Right lobe of liver (tissue), 6 donors: ENCODE measurements around the gene TH. TPM values are rescaled to one million over a fixed set of nuclear protein-coding genes. Genes with fewer than 3 reads are reported as not detected.
A peak's percentile ranks its signal among the peaks of the same experiment; 100 is the strongest.

Experiments used
- ATAC-seq, 4 donors: fragments of 200-7000 bp; cut with Tn5 transposase; one replicate each; pipeline ENCODE4 v1.9.1; 2020; ENCODE audit warnings: mild to moderate bottlenecking in 4 of 4, moderate library complexity in 4 of 4
- DNase-seq, 3 donors: peaks; one replicate each; pipeline ENCODE4 v3.0.0-alpha.2; 2020
- H3K27ac ChIP-seq, 3 donors: fragments of 200-600 bp; one replicate each; pipeline ENCODE4 v1.8.0; 2022
- H3K27me3 ChIP-seq, 2 donors: fragments of 200-600 bp; one replicate each; pipeline ENCODE4 v1.8.0; 2022
- H3K36me3 ChIP-seq, 4 donors: fragments of 200-600 bp; sonication (generic) in 1 of 4; one replicate each; pipeline versions ENCODE4 v1.5.1 to v1.8.0; 2017 to 2022; ENCODE audit warnings: control low read depth in 1 of 4
- H3K4me1 ChIP-seq, 4 donors: fragments of 200-600 bp; sonication (generic) in 1 of 4; one replicate each; pipeline versions ENCODE4 v1.5.1 to v1.8.0; 2017 to 2022; ENCODE audit warnings: control low read depth in 1 of 4
- H3K4me3 ChIP-seq, 3 donors: fragments of 200-600 bp; one replicate each; pipeline ENCODE4 v1.8.0; 2022
- H3K9me3 ChIP-seq, 4 donors: fragments of 200-600 bp; sonication (generic) in 1 of 4; one replicate each; pipeline versions ENCODE4 v1.5.1 to v1.8.0; 2017 to 2022; ENCODE audit warnings: control low read depth in 1 of 4
- POLR2A ChIP-seq: fragments of 450-650 bp; IDR thresholded peaks from one replicate; pipeline ENCODE4 v1.6.1; 2017; ENCODE audit warnings: antibody characterized with exemption, mild to moderate bottlenecking
- WGBS: methylation state at CpG from one replicate; pipeline ENCODE4 v1.1.6; 2018; ENCODE audit warnings: low coverage, low lambda C conversion rate; ENCODE audit not compliant: insufficient coverage; ENCODE audit errors: missing lambda C conversion rate; 5-methylcytosine and 5-hydroxymethylcytosine counted together
- intact Hi-C, 2 donors: fragments of 100-400 bp; cut with DNase I; formaldehyde crosslinking; loops; one replicate each; pipeline versions ENCODE4 v1.11.2 to v1.14.1; 2022
- total RNA-seq, 6 experiments: library from RNA; depleted of rRNA in 2 of 6; stranded (reverse); fragments of >200 nt in 2 of 6; fragmentation: NEBNext Ultra II Directional in 3 of 6; extraction: Animal tissue kit (Norgen Biotek cat#: 25700) in 3 of 6; gene quantifications; one replicate each; pipeline versions ENCODE4 v1.1.0 to v1.2.4, GENCODE V29; 2016 to 2023
- TF ChIP-seq, protein P1 (sequence below), 4 donors: fragments of 200-600 bp in 3 of 4; fragments of 450-650 bp in 1 of 4; IDR thresholded peaks; one replicate each; pipeline versions ENCODE4 v1.5.1 to v1.8.0; 2016 to 2022; ENCODE audit warnings: antibody characterized with exemption in 4 of 4, mild to moderate bottlenecking in 2 of 4
- donor health status: DM: no; HTN: yes; CAD: no.
- donor health status: DM: no; HTN: no; CAD: no.
- donor health status: DM: no; HTN: no; CAD: no.
- donor health status: DM: no; HTN: yes; CAD: no.
- donor health status: DM: no; HTN: yes; CAD: no.

TH gene
- total RNA-seq, 6 experiments from 2014 or later: 0.51 to 0.64 TPM; not detected in 4

GRCh38 chr11:2158966-2159365 lies 12.6 kb downstream of the TH start:
- Histone ChIP-seq H3K27me3 (no peaks in the 10 kb centered on the region), H3K4me1 (peaks cover 0 to 31% (median 11%) of the 10 kb centered on the region in 4 donors), H3K4me3 (peak overlapping the region; percentile 68 to 94 (median 74)), H3K27ac (peak overlapping the region in 2 of 3 donors; percentile 79 to 90), H3K9me3 (no peaks in the 10 kb centered on the region), H3K36me3 (no peaks in the 10 kb centered on the region)
- no CpG with 5 or more reads among the region's 10 CpGs for WGBS
- ATAC-seq (peak; percentile 0 to 7 (median 3)), DNase-seq (no peak)
- TF ChIP-seq, protein P1, sequence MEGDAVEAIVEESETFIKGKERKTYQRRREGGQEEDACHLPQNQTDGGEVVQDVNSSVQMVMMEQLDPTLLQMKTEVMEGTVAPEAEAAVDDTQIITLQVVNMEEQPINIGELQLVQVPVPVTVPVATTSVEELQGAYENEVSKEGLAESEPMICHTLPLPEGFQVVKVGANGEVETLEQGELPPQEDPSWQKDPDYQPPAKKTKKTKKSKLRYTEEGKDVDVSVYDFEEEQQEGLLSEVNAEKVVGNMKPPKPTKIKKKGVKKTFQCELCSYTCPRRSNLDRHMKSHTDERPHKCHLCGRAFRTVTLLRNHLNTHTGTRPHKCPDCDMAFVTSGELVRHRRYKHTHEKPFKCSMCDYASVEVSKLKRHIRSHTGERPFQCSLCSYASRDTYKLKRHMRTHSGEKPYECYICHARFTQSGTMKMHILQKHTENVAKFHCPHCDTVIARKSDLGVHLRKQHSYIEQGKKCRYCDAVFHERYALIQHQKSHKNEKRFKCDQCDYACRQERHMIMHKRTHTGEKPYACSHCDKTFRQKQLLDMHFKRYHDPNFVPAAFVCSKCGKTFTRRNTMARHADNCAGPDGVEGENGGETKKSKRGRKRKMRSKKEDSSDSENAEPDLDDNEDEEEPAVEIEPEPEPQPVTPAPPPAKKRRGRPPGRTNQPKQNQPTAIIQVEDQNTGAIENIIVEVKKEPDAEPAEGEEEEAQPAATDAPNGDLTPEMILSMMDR (IDR thresholded peaks at IDR 0.05): no peak
- no peak for TF ChIP-seq POLR2A
- intact Hi-C loops: loop anchor here in 1 of 2 donors (10.0 kb wide), 1 partner anchor 324 kb away; the partner anchor contains the start of genes SYT8 and TNNI2

DNA sequence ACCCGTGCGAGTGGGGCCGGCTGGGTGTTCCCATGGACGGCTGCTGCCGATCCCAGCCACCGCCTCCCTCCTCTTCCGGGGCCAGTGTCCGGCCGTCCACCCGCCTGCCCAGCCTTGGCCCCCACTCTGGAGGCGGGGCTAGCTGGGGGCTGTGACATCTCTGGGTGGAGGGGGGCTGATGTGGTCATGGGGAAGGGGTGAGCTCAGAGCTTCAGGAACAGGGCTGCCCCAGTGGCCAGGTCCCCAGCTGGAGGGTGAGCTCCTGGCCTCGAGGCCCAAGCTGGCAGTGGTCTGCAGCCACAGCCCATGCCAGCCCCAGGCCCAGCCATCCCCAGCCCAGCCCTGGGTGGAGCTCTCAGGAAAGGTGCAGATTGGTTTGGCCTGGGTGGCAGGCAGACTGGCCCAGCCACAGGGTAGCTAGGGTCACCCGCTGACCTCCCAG lies 13.3 kb downstream of the TH start:
- Histone ChIP-seq H3K27ac (peak overlapping the region; percentile 64 to 90 (median 79)), H3K27me3 (no peaks in the 10 kb centered on the region), H3K9me3 (no peaks in the 10 kb centered on the region), H3K4me1 (peaks cover 0 to 37% (median 13%) of the 10 kb centered on the region in 4 donors), H3K36me3 (no peaks in the 10 kb centered on the region), H3K4me3 (peak overlapping the region; percentile 68 to 94 (median 74))
- WGBS: no CpG with 5 or more reads among the region's 13 CpGs
- intact Hi-C loops: loop anchor here in 1 of 2 donors (10.0 kb wide), 1 partner anchor 324 kb away; the partner anchor contains the start of genes SYT8 and TNNI2
- peak; percentile 59 for TF ChIP-seq POLR2A
- TF ChIP-seq, protein P1 (IDR thresholded peaks at IDR 0.05): no peak
- ATAC-seq (peak; percentile 63 to 80 (median 74)), DNase-seq (peak; percentile 81 to 93 (median 92))

GRCh38 chr11:2157294-2158040 lies 14.1 kb downstream of the TH start:
- peak overlapping the region; percentile 68 to 94 (median 74) for H3K4me3 ChIP-seq
- intact Hi-C loops: loop anchor here in 1 of 2 donors (10.0 kb wide), 1 partner anchor 323 kb away; the partner anchor contains the start of genes SYT8 and TNNI2

GRCh38 chr11:2156416-2157182 lies 15.0 kb downstream of the TH start:
- no peaks in the 10 kb centered on the region for H3K36me3 ChIP-seq
- peak overlapping the region; percentile 68 to 94 (median 74) for H3K4me3 ChIP-seq
- H3K27ac ChIP-seq: peak overlapping the region; percentile 70 to 90 (median 79)
- ATAC-seq (peak; percentile 61 to 68 (median 64)), DNase-seq (peak; percentile 85 to 93 (median 88))
- peaks cover 0 to 53% (median 20%) of the 10 kb centered on the region in 4 donors for H3K4me1 ChIP-seq
- TF ChIP-seq POLR2A: peak; percentile 8
- TF ChIP-seq, protein P1 (IDR thresholded peaks at IDR 0.05): peak; percentile 84 to 90 (median 88)
- intact Hi-C loops: loop anchor here in 1 of 2 donors (10.0 kb wide), 1 partner anchor 322 kb away; the partner anchor contains the start of genes SYT8 and TNNI2
- no peaks in the 10 kb centered on the region for H3K27me3 ChIP-seq
- WGBS: 15% methylated on average over 4 of the region's 19 CpGs
- no peaks in the 10 kb centered on the region for H3K9me3 ChIP-seq

More at GRCh38 chr11:2157294-2158040, 14.1 kb downstream of the TH start:
- Histone ChIP-seq H3K36me3 (no peaks in the 10 kb centered on the region), H3K4me1 (peaks cover 0 to 46% (median 15%) of the 10 kb centered on the region in 4 donors), H3K27ac (peak overlapping the region; percentile 70 to 90 (median 79)), H3K9me3 (no peaks in the 10 kb centered on the region), H3K27me3 (no peaks in the 10 kb centered on the region)
- DNase-seq: peak; percentile 77 to 94 (median 90)
- WGBS: 11% methylated on average over 6 of the region's 18 CpGs
- peak; percentile 54 to 66 (median 60) for ATAC-seq
- TF ChIP-seq POLR2A: peak; percentile 35
- TF ChIP-seq, protein P1 (IDR thresholded peaks at IDR 0.05): no peak
